OCI-LY3 (cell line): ENCODE results near the gene ATN1.
A peak's percentile ranks its signal among the peaks of the same experiment; 100 is the strongest.

ENCODE experiments used
- H2AFZ ChIP-seq: fragments of 200-600, 300-600 bp; shearing (Covaris generic); 2 replicates; pipeline ENCODE4 v1.6.0; 2014; ENCODE audit warnings: antibody characterized with exemption, low read depth, low read length
- H3K27ac ChIP-seq: fragments of 200-600, 300-600 bp; sonication (generic); 2 replicates; pipeline ENCODE4 v1.5.1; 2014; ENCODE audit warnings: mild to moderate bottlenecking, low read length, moderate library complexity, mixed read lengths
- H3K27me3 ChIP-seq: fragments of 200-600, 300-600 bp; sonication (generic); 2 replicates; pipeline ENCODE4 v1.6.1; 2014; ENCODE audit warnings: low read depth, low read length, mixed read lengths
- H3K36me3 ChIP-seq: fragments of 200-600, 300-600 bp; sonication (generic); replicated peaks from 2 replicates; pipeline ENCODE3; 2014; ENCODE audit warnings: low read depth, low read length, mixed read lengths
- H3K4me1 ChIP-seq: fragments of 300-600, 200-600 bp; sonication (generic); 2 replicates; pipeline ENCODE4 v1.6.1; 2014; ENCODE audit warnings: low read length, mixed read lengths
- H3K4me2 ChIP-seq: fragments of 200-600, 300-600 bp; sonication (generic); 2 replicates; pipeline ENCODE4 v1.6.1; 2014; ENCODE audit warnings: low read length, mixed read lengths
- H3K4me3 ChIP-seq: fragments of 300-600, 200-600 bp; sonication (generic); 2 replicates; pipeline ENCODE4 v1.5.1; 2014; ENCODE audit warnings: antibody characterized with exemption, mild to moderate bottlenecking, low read length, moderate library complexity
- H3K79me2 ChIP-seq: fragments of 300-600, 200-600 bp; shearing (Covaris generic); 2 replicates; pipeline ENCODE4 v1.6.1; 2014; ENCODE audit warnings: mild to moderate bottlenecking, low read length, mixed read lengths
- H3K9ac ChIP-seq: fragments of 300-600, 200-600 bp; shearing (Covaris generic); 2 replicates; pipeline ENCODE4 v1.6.0; 2014; ENCODE audit warnings: mild to moderate bottlenecking, low read length, moderate library complexity
- H3K9me3 ChIP-seq: fragments of 200-600, 300-600 bp; shearing (Covaris generic); 2 replicates; pipeline ENCODE4 v1.6.1; 2014; ENCODE audit warnings: low read length, mixed read lengths; ENCODE audit not compliant: insufficient read depth
- H4K20me1 ChIP-seq: fragments of 200-600, 300-600 bp; sonication (generic); 2 replicates; pipeline ENCODE4 v1.6.1; 2016; ENCODE audit warnings: low read length, mixed read lengths; ENCODE audit not compliant: insufficient read depth
- CTCF ChIP-seq: fragments of 200-600, 300-600 bp; sonication (generic); IDR thresholded peaks from 2 replicates; pipeline ENCODE4 v1.5.1; 2014; ENCODE audit warnings: antibody characterized with exemption, low read length, low read depth
- EZH2phosphoT487 ChIP-seq: fragments of 200-600 bp; shearing (Covaris generic); IDR thresholded peaks from 2 replicates; pipeline ENCODE4 v1.6.1; 2018; ENCODE audit warnings: antibody characterized with exemption, mixed run types, low read depth

The ATN1 gene

GRCh38 chr12:6959805-6960592, 32.2 kb downstream of the ATN1 start:
- Histone ChIP-seq H3K9ac (peak overlapping the region; percentile 50; the same call in 1 of the 2 replicates), H3K27me3 (no peaks in the 10 kb centered on the region), H3K36me3 (peaks cover 37% of the 10 kb centered on the region), H4K20me1 (no peaks in the 10 kb centered on the region), H3K9me3 (no peaks in the 10 kb centered on the region), H3K4me2 (peak overlapping the region; percentile 87), H3K27ac (peak overlapping the region; percentile 66), H3K4me1 (peaks cover 51% of the 10 kb centered on the region), H3K79me2 (no peaks in the 10 kb centered on the region), H3K4me3 (peak overlapping the region; percentile 67), H2AFZ (no peak overlapping the region)
- no peak for TF ChIP-seq CTCF
- TF ChIP-seq EZH2phosphoT487 = no peak

DNA sequence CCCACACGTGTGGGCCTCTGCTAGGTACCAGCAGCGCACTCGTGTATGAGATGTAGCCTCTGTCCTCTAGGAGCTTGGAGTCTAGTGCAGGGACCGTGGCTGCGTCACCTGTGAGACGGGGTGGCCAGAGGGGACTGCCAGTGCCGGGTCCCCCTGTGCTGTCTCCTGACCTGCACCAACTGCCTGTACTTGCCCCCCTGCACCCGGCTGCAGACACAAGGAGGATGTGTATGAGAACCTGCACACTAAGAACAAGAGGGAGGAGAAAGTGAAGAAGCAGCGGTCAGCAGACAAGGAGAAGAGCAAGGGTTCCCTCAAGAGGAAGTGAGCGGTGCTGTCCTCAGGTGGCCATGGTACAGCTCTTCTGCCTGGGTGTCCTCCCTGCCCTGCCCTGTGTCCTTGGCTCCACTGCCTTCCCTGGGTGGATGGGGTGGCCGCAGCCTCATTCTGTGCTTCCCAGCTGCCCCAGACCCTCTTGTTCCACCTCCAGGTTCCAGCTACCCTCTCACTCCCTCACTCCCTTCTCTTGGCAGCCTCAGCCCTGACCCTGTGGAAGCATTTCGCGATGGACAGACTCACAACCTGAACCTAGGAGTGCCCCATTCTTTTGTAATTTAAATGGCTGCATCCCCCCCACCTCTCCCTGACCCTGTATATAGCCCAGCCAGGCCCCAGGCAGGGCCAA, 33.0 kb downstream of the ATN1 start:
- Histone ChIP-seq H4K20me1 (no peaks in the 10 kb centered on the region), H3K27me3 (no peaks in the 10 kb centered on the region), H3K9ac (peak overlapping the region; percentile 48; the same call in 1 of the 2 replicates), H3K27ac (peak overlapping the region; percentile 43), H3K4me1 (peaks cover 55% of the 10 kb centered on the region), H2AFZ (no peak overlapping the region), H3K36me3 (peaks cover 43% of the 10 kb centered on the region), H3K4me2 (peak overlapping the region; percentile 53), H3K4me3 (peak overlapping the region; percentile 29; the same call in 1 of the 2 replicates), H3K9me3 (no peaks in the 10 kb centered on the region), H3K79me2 (no peaks in the 10 kb centered on the region)
- TF ChIP-seq CTCF (peak; percentile 41), EZH2phosphoT487 (no peak)

- H4K20me1 ChIP-seq = no peaks in the 10 kb centered on the region
- no peaks in the 10 kb centered on the region for H3K27me3 ChIP-seq
- TF ChIP-seq CTCF = no peak
- H3K4me1 ChIP-seq = peaks cover 55% of the 10 kb centered on the region
- peak overlapping the region; percentile 53 for H3K4me2 ChIP-seq
- peaks cover 43% of the 10 kb centered on the region for H3K36me3 ChIP-seq
- H2AFZ ChIP-seq = no peak overlapping the region
- H3K79me2 ChIP-seq = no peaks in the 10 kb centered on the region
- peak overlapping the region; percentile 29; the same call in 1 of the 2 replicates for H3K4me3 ChIP-seq
- peak overlapping the region; percentile 48; the same call in 1 of the 2 replicates for H3K9ac ChIP-seq
- no peaks in the 10 kb centered on the region for H3K9me3 ChIP-seq
- H3K27ac ChIP-seq = peak overlapping the region; percentile 43
Observed at GRCh38 chr12:6961278-6961694, 33.5 kb downstream of the ATN1 start.

DNA sequence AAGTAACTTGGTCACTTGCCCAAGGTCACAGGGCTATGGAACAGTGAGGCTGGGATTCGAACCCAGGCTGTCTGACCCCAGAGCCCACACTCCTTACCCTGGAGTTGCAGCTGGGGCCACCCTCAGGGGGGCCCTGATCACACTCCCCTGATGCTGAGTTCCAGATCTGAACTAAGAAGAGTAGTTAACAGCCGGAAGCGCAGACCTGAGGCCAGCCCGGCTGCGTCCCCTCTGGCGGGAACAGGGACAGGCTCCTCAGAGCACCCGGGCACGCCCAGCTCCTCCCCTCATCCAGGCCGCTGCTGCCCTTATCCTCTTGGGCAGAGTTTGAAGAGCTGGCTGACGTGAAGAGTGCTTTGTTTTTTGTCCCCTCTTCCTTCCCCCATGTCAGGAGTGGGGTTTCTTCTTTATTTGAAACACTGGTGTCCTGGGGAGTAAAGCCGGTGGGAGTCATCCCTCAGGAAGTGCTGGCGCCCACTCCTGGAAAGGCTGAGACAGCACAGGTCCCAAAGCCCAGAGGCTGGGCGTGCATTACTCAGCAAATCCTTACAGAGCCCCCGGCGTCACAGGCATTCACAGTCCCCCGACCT, 34.0 kb downstream of the ATN1 start:
- H3K4me1 ChIP-seq = peaks cover 55% of the 10 kb centered on the region
- peak overlapping the region; percentile 29; the same call in 1 of the 2 replicates for H3K4me3 ChIP-seq
- no peak overlapping the region for H2AFZ ChIP-seq

More for the DNA sequence above, 34.0 kb downstream of the ATN1 start:
- Histone ChIP-seq H3K27ac (peak overlapping the region; percentile 43), H4K20me1 (no peaks in the 10 kb centered on the region), H3K79me2 (no peaks in the 10 kb centered on the region), H3K27me3 (no peaks in the 10 kb centered on the region), H3K4me2 (peak overlapping the region; percentile 53), H3K36me3 (peaks cover 45% of the 10 kb centered on the region), H3K9me3 (no peaks in the 10 kb centered on the region), H3K9ac (peak overlapping the region; percentile 48; the same call in 1 of the 2 replicates)
- peak; percentile 40 for TF ChIP-seq CTCF
- TF ChIP-seq EZH2phosphoT487 = no peak
